Measurements from ENCODE around the gene PPP1R13B.

The PPP1R13B gene

DNA sequence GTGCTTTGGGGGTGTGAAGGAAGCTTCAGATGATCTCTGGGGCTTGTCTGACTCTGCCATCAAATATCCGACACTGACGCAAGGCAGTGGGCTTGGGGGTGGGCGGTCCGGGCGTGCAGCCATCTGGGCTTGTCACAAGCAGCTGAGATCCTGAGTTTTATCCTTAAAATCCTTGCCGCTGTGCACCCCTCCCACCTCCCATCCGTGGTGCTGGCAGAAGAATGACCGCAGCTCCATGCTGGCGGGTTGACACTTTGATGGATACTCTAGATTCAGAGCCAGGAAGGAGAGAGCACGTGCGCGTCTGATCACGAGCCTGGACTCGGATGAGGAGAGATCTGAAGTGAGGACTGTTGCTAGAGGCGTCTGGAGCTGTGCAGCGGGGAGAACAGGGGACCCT lies 128.8 kb downstream of the PPP1R13B start:
- DNase-seq (ENCODE audit: low read depth): no peak
- no peak overlapping the region for H3K4me3 ChIP-seq (ENCODE audit: control insufficient read depth, low read depth, low read length)
- TF ChIP-seq CTCF (IDR thresholded peaks at IDR 0.05; ENCODE audit: control insufficient read depth, insufficient read depth, low read depth, low read length, missing control alignments): no peak

GRCh38 chr14:103716899-103717411 lies 130.4 kb downstream of the PPP1R13B start:
- peak overlapping the region; percentile 71 for H3K4me3 ChIP-seq (ENCODE audit: control insufficient read depth, low read depth, low read length)

DNA sequence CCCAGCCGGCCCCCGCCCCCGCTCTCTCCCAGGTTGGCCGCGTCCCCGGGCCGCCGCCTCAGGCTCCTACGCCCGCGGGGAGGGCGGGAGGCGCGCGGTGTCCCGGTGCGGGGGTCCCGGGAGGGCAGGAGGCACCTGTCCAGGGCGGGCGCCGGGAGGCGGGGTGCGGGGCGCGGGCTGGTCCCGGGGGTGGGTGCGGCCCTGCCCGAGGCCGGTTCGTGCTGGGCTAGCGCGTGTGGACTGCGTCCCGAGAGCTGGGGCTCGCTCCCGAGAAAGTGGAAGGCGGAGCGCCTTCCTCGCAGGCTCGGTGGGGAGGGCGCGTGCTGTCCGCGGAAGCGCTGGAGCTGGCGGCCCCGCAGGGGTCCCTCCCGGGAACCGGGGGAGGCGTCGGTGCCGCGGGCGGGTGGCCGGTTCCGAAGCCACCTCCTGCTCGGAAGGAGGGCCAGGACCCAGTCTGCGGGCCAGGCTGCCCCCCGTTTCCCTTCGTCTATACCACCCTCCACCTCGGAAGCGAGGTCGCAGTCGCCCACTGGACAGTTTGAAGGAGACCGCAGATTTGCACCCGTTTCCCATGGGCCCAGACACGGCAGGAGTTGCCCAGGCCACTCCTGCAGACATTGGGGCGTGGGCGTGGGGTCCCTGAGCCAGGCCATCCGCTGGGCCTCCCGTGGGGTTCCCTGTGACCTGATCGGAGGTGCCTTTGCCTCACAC lies 131.1 kb downstream of the PPP1R13B start:
- peak overlapping the region; percentile 71 for H3K4me3 ChIP-seq (ENCODE audit: control insufficient read depth, low read depth, low read length)
- DNase-seq (ENCODE audit: low read depth): no peak
- TF ChIP-seq CTCF (IDR thresholded peaks at IDR 0.05; ENCODE audit: control insufficient read depth, insufficient read depth, low read depth, low read length, missing control alignments): no peak

More at GRCh38 chr14:103716899-103717411, 130.4 kb downstream of the PPP1R13B start:
- DNase-seq (ENCODE audit: low read depth): no peak
- no peak for TF ChIP-seq CTCF (IDR thresholded peaks at IDR 0.05; ENCODE audit: control insufficient read depth, insufficient read depth, low read depth, low read length, missing control alignments)

DNA sequence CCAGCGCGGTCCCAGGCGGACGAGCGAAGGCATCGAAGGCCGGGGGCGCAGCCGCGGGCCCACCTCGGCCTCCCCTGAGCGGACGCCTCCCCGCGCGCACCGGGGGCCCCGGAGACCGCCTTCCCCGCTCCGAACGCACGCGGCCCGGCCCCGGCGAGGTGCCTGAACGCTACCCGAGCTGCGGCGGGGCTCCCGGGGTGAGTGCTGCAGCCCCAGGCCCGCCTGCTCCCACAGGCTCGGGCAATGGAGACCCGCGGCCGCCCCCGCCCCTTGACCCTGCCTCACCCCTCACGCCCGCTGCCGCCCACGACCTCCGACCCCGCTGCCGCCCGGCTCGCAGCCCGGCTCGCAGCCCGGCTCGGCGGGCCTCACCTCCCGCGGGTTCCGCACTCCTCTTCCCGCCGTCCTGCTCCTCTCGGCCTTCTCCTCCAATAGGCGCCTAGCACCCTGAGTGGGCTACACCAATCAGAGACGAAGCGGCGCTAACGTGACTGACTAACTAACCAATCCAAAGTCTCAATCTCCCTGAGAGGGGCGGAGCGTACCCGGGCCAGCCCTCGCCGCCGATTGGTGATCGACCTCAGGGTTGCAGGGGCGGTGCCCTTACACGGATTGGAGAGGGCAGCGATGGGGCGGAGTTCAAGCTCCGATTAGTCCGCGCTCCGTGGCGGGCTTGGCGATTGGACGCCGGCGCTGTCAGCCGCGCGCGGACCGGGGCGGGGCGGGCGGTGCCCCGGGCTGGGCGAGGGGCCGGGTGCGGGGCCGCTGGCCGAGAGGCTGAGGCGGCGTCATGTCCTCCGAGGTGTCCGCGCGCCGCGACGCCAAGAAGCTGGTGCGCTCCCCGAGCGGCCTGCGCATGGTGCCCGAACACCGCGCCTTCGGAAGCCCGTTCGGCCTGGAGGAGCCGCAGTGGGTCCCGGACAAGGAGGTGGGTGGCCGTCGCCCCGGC lies 132.0 kb downstream of the PPP1R13B start, which contains the start of the genes XRCC3 and ZFYVE21:
Gene XRCC3, minus strand, starts transcription at position 400 of the 949 bp plus-strand sequence. CDS start 4,364 bp downstream, outside the sequence.
Gene ZFYVE21, plus strand, starts transcription at position 759 of the 949 bp plus-strand sequence. Its CDS starts 32 bp downstream, at position 791.
- H3K4me3 ChIP-seq (ENCODE audit: control insufficient read depth, low read depth, low read length): peak within 1 kb of the TSS; percentile 71
- no peak for TF ChIP-seq CTCF (IDR thresholded peaks at IDR 0.05; ENCODE audit: control insufficient read depth, insufficient read depth, low read depth, low read length, missing control alignments)
- DNase-seq (ENCODE audit: low read depth): peak; percentile 95

GRCh38 chr14:103714063-103714724 lies 133.2 kb downstream of the PPP1R13B start:
- TF ChIP-seq CTCF (IDR thresholded peaks at IDR 0.05; ENCODE audit: control insufficient read depth, insufficient read depth, low read depth, low read length, missing control alignments): no peak
- no peak overlapping the region; the same call in 1 of the 2 replicates for H3K4me3 ChIP-seq (ENCODE audit: control insufficient read depth, low read depth, low read length)
- no peak for DNase-seq (ENCODE audit: low read depth)
